ENCODE results near the gene TRIO.

Gene TRIO

DNA sequence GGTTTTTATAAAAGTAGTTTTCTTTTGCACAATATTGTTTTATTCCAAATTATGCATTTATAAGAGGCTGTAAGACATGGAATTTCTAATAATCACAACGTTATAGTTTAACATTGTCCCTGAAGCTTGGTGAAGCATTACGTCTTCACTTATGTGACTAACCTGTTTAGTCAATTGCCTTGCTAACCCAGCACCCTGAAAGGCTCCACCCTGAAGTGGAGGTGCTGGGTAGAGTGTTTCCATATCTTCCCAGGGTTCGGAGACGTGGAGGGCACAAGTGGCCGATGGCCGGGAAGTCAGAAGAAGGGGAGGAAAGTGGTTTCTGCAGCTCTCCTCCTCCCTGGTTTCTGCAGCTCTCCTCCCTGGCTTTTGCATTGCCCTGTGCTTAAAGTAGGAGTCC, 83.4 kb downstream of the TRIO start:
- no peak for DNase-seq (ENCODE audit: low read depth)

DNA sequence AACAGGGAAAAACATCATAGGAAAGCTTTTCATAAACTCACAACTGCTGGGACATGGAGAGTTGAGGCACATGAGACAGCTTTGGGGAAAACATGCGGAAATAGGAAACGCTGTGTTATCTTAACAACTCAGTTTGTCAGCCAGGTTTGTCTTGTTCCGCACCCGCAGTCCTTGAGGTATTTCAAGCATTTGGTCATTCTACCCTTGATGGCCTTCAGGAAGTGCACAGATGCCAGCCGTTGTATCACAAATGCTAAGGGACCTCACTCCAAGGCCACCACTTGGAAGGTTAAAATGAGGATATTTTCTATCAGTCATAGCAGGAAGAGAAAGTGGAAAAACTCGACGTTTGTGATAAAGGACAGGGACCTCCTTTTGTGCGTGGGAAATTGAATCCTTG, 83.8 kb downstream of the TRIO start:
- no peak for DNase-seq (ENCODE audit: low read depth)

DNA sequence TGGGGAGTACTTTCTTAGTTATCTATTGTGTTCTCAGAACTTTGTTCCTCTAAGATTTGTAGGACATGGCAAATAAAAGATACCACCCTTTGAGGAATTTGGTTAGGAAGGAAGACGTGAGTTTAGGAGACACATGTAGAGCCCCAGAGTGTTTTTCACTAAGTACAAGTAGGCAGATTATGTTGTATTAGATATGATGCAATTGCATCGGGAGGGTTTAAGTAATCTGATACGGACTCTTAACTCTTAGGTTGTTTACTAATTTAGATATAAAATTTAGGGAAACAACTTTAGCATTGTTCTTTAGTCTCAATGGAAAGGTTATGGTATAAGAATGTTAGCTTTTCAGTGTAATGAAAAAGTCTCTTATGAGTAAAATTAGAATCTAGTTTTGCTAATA, 84.4 kb downstream of the TRIO start:
- no peak for DNase-seq (ENCODE audit: low read depth)

DNA sequence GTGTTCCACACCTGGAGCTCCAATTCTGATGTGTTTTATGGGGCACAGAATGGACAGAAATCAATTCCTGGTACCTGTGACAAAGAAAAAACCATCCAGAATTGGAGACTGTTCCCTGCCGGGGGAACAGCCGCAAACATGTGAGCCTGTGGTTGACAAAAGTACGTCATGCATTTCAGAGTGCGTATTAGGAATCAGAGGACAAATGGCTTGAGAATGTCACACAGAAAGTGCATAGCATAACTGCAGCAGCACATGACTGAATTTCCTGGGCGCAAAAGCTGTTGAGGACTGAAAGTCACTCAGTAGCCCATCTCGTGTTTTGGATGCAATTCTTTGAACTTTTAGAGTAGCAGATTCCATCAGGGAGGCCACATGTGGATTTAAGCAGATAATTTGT, 85.1 kb downstream of the TRIO start:
- DNase-seq (ENCODE audit: low read depth), result no peak

DNA sequence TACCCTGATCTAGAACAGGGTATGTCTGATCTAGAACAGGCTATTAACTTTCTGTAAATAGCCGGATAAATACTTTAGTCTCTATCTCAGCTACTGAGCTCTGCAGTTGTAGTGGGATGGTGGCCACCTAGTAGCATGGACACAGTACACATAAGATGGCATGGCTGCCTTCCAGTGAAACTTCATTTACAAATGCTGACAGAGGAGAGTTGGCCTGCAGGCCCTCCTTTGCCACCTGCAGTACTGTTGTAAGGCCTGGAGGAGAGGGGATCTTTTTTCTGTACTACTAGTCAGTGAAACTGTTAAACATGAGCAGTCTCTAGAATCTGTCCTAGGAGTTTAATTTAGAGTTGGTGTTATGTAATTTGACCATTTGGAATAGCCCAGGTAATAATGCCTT, 86.0 kb downstream of the TRIO start:
- no peak for DNase-seq (ENCODE audit: low read depth)

DNA sequence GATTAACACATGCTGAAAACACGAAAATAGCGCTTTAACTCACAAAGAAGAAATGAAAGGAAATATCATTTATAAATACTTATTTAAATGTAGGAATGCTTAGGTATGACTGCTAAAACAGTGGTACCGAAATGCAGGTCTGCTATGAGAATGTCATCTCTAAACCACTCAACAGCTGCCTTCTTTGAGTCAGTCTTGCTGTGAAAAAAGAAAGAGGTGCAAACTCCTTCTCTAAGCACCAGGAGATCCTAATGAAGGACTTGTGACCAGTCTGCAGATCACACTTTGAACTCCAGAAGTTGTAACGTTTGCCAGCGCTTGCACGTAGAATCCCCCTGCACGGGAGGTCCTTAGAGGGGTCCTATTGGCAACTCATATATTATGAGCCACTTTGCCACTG, 86.6 kb downstream of the TRIO start:
- no peak for DNase-seq (ENCODE audit: low read depth)

DNA sequence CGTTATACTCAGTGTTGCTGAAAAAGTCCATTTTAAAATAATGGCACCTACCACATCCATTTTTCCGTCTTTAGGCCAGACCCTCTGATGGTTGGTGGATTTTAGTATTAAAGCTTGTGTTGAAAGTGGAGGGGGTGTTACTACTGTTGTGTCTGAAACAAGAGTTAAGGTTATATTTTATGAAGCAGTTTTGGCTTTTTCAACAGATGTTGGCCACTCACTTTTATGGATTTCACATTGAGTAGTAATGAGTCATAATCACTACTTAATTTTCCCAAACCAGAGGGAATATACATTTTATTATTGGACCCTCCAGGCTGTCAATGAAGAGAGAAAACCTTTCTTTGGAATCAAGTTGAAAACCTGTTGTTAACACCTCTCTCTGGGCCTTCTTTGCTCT, 88.0 kb downstream of the TRIO start:
- no peak for DNase-seq (ENCODE audit: low read depth)

DNA sequence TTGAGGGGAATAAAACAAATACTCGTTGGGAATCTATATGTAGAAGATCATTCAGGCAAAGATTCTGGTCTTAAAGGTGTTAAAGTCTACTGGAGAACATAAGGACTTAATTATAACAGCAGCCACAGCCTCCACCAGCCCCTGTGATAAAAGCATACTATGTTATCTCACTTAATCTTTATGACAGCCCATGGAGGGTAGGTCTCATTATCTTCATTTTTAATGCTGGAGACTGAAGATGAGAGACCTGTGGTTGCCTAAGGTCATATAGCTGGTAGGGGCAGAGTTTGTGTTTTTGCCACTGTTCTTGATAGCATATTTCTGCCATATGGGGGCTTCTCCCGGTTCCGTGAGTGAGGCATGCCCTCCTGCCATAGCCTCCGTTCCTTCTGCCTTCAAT, 88.7 kb downstream of the TRIO start:
- DNase-seq (ENCODE audit: low read depth), result no peak

DNA sequence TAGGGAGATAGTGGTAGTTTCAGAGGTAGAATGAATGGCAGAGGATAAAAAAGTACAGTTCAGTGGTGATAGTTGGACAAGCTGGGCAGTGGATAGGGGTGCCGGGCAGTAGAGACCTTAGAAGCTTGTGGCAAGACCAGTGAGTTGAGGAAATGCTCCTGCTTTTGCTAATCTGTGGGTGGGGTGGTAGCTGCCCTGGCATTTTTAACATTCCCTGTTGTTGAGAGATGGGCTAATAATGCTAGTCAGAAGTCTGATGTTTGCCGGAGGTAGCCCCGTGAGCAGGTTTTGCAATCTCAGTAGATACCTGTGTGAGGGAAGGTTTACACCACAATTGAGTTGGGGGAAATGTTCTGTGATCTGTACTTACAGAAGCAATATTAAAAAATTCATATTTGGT, 91.1 kb downstream of the TRIO start:
- no peak for DNase-seq (ENCODE audit: low read depth)

DNA sequence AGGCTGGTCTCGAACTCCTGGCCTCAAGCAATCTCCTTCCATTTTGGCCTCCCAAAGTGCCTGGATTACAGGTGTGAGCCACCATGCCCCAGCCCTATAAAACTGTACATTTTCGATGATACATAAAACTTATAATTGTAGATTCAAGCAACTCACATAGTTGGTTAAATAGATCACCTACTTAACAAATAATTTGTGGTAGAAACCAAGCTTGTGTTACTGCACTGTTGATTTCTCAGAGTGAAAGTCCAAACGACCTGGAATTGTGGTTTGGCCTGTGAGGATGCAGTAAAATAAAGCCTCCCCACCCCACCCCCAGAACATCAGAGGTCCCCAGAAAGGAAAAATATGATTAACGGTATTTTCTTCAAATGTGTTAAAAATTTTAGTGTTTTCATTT, 92.7 kb downstream of the TRIO start:
- no peak for DNase-seq (ENCODE audit: low read depth)

DNA sequence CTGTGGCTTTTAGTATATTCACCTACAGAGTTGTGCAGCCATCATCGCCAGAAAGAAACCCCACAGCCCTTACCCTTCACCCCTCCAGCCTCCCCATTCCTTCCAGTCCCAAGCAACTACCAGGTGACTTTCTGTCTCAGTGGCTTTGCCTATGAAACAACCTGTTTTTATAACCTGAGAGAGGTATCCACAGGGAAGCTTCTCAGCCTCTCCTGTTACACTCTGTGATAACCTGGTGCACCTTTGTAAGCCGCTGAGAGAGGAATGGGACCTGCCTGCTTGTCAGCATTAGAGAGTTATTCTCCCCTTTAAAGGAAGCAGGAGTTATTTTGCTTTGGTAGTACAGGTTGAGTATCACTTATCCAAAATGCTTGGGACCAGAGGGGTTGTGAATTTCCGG, 93.6 kb downstream of the TRIO start:
- DNase-seq (ENCODE audit: low read depth), result no peak

DNA sequence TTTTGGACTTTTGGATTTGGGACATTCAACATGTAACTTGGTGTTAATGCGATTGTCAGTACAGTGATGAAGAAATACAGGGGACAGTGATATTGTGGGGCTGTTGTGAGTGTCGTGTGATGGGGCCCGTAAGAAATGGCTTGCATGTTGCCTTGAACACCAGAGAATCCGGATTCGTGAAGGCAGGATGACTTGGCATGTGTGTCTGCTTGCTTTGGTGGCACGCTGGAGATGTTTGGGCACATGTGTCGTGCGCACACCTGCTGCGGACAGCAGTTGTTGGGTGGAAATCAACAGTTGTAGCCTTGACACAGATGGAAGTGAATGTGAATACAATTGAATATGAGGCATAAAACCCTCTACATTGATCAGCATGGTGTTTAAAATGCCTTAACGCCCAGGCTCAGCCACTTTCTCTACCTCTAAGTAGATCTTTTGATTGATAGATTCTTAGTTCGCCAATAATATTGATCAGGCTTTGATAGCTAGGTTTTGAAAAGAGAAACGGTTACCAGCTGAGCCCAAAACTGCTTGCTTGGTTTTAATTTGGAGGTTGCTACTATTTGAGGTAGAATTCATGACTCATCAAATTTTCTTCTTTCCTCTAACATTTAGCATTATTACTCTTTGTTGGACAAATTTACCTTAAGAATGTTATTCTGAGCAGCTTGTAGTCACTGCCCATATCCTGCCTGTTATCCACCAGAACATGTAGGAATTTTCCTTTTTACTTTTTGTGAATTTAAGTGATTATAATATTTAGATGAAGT, 94.4 kb downstream of the TRIO start:
- DNase-seq (ENCODE audit: low read depth), result no peak

DNA sequence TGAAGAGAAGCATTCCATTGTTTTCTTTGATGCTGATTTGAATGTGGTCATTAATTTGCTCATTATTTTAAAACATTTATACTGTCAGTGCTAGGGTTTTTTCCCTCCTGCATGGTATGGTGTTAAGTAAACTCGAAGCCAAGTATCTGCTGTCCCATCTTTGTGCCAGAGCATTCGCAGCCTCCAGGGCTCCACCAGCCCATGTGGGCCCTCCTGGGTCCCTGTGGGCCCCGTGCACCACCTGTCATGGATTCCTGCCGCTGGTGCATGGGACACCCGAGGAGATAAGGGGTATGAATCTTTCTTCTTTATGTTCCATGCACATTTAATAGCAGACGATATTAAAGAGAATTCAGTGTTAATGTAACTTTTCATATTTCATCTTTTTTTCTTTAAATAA, 95.1 kb downstream of the TRIO start:
- no peak for DNase-seq (ENCODE audit: low read depth)

DNA sequence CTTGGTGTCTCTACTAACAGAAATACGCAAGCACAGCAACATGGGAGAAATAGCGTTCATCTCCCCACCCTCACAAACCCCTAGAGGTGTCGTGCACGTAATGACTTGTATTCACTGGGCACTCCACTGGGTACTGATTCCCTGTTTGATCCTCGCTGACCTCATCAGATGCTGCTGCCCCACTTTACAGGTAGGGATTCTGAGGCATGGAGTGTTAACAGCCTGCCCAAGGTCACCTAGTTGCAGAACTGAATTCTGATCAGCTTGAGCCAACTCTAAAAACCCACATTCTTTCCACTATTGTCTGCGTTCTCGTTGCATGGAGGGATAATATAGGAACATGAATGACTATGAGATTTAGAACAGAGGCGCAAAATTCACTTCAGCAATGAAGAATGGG, 96.3 kb downstream of the TRIO start:
- no peak for DNase-seq (ENCODE audit: low read depth)

DNA sequence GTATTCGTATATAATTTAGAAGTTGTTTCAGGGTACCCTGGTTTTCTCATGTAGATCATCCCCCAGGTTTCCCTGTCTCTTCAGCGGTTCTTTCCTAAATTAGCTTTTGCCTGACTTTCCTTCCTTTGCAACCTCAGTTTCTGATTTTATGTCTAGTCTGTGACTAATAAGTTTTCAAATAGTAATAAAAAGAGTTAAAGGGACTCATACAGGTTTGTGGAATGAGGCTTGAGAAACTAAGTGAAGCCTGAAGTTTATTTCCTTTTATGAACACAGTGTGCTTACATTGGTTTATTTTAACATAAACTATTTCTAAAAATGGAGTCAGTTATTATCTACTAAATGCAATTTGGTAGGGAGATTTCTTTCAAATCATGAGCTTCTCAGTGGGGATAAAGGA, 96.8 kb downstream of the TRIO start:
- no peak for DNase-seq (ENCODE audit: low read depth)

DNA sequence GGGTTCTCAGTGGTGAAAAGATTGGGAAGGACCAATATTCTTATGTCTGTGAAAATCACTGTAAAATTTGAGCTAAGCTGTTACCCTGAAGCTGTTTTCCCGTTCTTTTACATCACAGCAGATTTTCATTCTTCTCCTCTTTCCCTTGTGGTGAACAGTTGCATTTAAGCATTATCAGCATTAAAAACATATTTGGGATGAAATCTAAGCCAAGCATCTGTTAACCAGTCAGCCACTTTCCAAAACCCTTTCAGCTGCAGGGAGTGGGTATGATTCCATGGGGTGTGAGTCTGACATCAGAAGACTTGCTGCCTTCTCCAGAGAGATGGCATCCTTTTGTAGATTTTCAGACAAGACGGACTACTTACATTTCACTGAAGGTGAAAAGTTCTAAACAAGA, 97.2 kb downstream of the TRIO start:
- DNase-seq (ENCODE audit: low read depth), result no peak

DNA sequence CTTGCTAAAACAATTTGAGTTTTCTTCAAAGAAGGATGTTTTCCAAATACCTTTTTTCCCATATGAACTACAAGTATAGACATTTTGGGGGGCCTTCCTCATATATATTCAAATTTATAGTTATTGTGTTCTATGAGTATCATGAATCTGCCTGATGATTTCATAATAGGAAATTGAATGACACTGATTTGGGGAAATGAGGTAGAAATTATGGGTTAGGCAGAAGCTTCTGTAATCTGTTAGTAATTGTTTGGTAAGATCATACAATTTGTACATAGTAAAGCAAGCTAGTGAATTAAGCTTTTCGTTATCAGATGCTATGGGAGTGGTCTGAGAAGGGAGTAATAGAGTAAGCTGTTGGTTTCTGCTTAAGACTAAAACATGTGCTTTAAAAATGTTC, 98.0 kb downstream of the TRIO start:
- no peak for DNase-seq (ENCODE audit: low read depth)

DNA sequence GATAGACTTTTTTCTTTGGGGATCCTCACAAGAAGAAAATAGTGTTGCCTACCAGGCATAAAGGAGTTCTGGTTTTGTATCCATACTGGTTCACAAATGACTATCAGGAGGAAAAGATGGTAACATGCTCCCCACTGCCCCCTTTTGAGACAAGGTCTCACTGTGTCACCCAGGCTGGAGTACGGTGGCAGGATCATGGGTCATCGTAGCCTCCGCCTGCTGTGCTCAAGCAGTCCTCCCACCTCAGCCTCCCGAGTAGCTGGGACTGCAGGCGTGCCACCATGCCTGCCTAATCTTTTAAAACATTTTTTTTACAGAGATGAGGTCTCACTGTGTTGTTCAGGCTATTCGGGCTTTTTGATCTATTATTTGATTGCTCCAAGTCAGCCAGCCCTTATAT, 99.3 kb downstream of the TRIO start:
- no peak for DNase-seq (ENCODE audit: low read depth)

DNA sequence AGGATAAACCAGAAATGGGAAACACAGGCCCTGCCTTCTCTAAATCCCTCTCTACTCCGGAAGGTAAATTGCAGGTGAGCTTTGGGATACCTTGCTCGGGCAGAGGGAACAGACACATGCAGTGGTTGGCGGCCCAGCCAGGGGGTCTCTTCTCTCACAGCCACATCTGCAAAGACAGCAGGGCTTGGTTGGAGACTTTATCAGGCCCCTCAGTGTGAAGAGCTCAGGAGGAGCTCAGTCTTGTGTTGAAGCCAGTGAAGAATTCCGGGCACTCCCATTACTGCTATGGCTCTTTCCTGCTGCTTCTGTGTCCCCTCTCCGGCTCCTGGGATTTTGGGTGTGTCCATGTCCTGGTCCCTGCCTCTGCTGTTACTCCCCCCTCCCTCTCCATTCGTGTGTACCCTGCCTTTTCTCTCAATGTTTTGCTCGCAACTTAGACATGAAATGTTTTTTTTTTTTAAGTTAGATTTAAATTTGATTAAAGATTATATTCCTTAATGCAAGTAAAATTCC, 99.8 kb downstream of the TRIO start:
- DNase-seq (ENCODE audit: low read depth), result no peak

DNA sequence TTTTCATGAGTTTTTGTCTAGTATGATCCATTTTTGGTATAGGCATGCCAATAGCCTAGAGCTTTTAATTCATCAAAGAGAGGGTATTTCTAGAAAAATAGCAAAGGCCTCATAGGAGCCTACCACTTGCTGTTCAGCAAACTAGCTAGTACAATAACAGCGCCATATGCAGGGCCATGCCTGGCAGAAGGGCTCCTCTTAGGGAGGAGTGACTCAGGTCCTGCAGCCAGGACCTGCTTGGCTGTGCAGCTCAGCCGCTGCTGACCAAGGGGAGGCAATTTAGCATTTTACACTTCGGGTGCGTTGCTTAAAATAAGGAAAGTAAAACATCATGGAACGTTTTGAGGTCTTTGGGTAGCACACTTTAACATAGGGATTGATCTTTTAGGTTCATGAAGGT, 100.6 kb downstream of the TRIO start:
- no peak for DNase-seq (ENCODE audit: low read depth)

DNA sequence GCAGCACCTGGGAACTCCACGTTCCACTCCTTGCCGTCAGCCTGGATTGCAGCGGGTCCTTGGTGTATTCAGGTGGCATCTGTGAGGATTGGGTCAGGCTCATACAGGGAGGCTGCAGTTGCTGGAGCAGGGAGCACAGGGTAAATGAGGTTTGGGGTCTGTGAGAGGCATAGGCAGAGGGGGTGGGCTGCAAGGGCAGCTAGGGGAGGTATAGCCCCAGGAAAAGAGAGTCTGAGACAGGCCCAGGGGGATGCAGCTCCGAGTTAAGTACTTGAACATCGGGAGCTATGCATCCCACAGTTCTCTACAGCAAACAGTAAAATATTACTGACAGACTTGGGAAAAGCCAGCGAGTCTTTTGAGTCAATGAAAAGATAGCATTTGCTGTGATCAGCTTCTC, 101.6 kb downstream of the TRIO start:
- DNase-seq (ENCODE audit: low read depth), result no peak

DNA sequence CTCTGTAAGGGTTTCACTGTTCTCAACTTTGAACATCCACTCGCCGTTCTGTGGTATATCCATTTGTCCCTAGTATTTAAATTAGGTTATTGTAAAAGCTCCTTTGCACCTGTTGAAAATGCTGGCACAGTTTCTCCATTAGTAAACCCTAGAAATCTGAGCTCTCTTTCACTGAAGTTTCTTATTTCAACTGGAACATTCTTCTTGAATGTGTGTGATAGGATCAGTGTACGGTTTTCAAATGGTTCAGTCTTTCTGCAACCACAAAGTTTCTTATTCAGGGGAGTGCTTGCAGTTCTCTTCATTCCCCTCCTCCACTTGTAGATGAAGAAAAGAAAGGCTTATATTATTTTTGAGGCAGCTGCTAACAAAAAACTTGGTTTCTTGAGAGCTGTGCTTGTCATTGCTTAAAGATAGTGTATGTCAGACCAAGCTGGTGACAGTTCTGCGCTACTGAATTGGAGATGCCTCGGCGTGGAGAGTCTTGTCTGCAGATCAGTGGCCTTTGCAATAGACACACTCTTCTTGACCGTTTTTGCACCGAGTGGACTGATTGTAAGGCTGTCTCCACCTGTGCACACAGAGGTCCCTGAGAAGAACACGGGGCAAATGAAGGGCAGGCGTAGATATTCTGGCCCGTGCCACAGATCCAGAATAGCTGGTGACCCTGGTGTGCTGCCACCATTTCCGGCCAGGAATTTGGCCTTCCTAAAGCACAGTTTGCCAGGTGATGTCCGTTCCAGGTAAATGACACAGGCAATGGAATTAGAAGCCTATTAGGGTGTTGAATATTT, 102.2 kb downstream of the TRIO start:
- no peak for DNase-seq (ENCODE audit: low read depth)

DNA sequence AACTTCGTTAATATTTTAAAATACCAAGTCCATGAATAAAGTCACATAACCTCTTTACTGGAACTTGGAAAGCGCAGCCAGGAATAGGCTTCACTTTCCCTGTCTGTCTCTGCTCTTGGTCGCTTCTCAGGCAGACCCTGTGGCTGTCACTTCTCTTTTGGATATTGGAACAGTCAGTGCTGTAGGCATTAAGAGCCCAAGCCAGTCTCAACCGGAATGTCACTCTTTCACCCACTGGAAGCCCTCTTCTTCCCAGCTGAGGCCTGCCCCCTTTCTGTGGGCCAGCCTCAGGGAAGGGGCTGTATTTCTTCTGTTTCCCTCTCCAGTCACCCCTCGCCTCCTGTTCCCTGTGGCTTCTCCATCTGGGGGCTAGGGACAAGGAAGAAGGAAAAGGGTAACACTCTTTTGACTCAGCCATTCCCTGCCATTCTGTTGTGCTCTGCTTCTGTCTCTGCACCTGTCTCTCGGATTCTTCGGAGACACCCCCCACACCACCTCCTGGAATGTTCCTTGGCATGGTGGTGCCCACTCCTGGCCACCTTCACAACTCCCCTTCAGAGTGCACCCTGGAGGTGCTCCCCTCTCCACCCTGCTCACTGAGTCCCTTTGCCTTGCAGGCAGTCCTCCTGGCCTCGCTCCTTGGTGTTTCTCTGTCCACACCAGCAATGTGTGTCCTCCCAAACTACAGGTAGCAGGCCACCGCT, 103.4 kb downstream of the TRIO start:
- DNase-seq (ENCODE audit: low read depth), result no peak
